Body of pancreas (tissue), 4 donors: ENCODE measurements around the gene HIBADH. TPM values are rescaled to one million over a fixed set of nuclear protein-coding genes. Genes with fewer than 3 reads are reported as not detected.

Experiments used
- ATAC-seq: fragments of 150-250 bp; one replicate; pipeline ENCODE4 v1.9.1; 2016
- DNase-seq, 4 donors: peaks; one replicate each; pipeline ENCODE4 v3.0.0-alpha.2; 2019
- H3K27ac ChIP-seq, 4 donors: fragments of 200-600 bp; sonication (generic); 1 replicate in 3 of 4; 2 replicates in 1 of 4; pipeline versions ENCODE4 v1.5.1 to v1.6.1; 2016 to 2019; ENCODE audit warnings: mild to moderate bottlenecking in 1 of 4, mixed read lengths in 1 of 4, moderate library complexity in 1 of 4
- H3K27me3 ChIP-seq, 2 donors: fragments of 200-600 bp; sonication (generic); one replicate each; pipeline ENCODE4 v1.6.0; 2016; ENCODE audit warnings: mild to moderate bottlenecking in 1 of 2
- H3K36me3 ChIP-seq, 2 donors: fragments of 200-600 bp; sonication (generic); replicated peaks in 1 of 2; 2 replicates each; pipeline ENCODE4 v1.5.1; 2016; ENCODE audit warnings: low read depth in 2 of 2; ENCODE audit not compliant: insufficient read depth in 1 of 2
- H3K4me1 ChIP-seq: fragments of 200-600 bp; sonication (generic); one replicate; pipeline ENCODE4 v1.6.0; 2016
- H3K4me3 ChIP-seq, 2 donors: fragments of 200-600 bp; sonication (generic); 1 replicate in 1 of 2; 2 replicates in 1 of 2; pipeline ENCODE4 v1.5.1; 2016 to 2019
- H3K9me3 ChIP-seq, 3 donors: fragments of 200-600 bp; sonication (generic); 1 replicate in 2 of 3; 2 replicates in 1 of 3; pipeline ENCODE4 v1.5.1; 2016
- CTCF ChIP-seq, 7 experiments: fragments of 450-650 bp in 4 of 7; fragments of 200-600 bp in 3 of 7; sonication (generic) in 3 of 7; IDR thresholded peaks; one replicate each; pipeline ENCODE4 v1.5.1; 2016 to 2019; ENCODE audit warnings: antibody characterized with exemption in 7 of 7
- POLR2A ChIP-seq, 3 donors: fragments of 450-650 bp; IDR thresholded peaks; one replicate each; pipeline ENCODE4 v1.6.1; 2016; ENCODE audit warnings: antibody characterized with exemption in 3 of 3, mild to moderate bottlenecking in 2 of 3
- WGBS, 2 donors: methylation state at CpG; one replicate each; pipeline ENCODE4 v1.1.5; 2017; 5-methylcytosine and 5-hydroxymethylcytosine counted together
- intact Hi-C: fragments of 100-400 bp; cut with DNase I; formaldehyde crosslinking; loops from one replicate; pipeline ENCODE4 v1.15.1; 2023
- total RNA-seq, 2 donors: library from RNA; depleted of rRNA; stranded (reverse); fragments of >200 nt; gene quantifications; one replicate each; pipeline ENCODE4 v1.1.0, GENCODE V29; 2016

The HIBADH gene
- total RNA-seq, 2 donors from 2014 or later = 22.1 to 31.0 TPM

DNA sequence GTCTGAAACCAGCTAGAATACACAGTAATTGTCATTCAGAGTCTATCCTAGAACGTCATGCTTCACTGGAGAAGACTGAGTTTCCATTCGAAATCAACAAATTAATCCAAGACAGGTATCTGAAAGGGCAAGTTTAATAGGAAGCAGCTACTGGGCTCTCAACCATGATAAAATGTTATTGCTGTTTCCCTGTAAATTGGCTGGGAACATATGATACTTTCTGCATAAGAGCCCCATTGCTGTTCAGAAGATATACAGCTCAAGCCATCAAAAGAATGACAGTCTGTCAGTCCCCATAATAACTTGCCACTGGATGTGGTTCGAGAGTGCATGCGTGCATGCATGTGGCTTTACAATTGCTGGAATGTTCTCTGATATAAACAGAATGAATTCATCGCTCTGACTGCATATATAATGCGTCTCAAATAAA lies 129.0 kb downstream of the HIBADH start:
- Histone ChIP-seq H3K27me3 (no peaks in the 10 kb centered on the region), H3K36me3 (no peaks in the 10 kb centered on the region), H3K4me3 (no peak overlapping the region), H3K27ac (no peak overlapping the region), H3K4me1 (no peaks in the 10 kb centered on the region), H3K9me3 (peaks cover 0 to 3% (median 0%) of the 10 kb centered on the region in 3 donors)
- DNase-seq (no peak), ATAC-seq (no peak)
- TF ChIP-seq CTCF (IDR thresholded peaks at IDR 0.05) (no peak), POLR2A (IDR thresholded peaks at IDR 0.05) (no peak)
- intact Hi-C loops = no loop called here
- WGBS, 2 donors = 91 to 93% methylated on average over 6 of the region's 6 CpGs

- Histone ChIP-seq H3K4me1 (no peaks in the 10 kb centered on the region), H3K27me3 (no peaks in the 10 kb centered on the region), H3K9me3 (peaks cover 0 to 3% (median 0%) of the 10 kb centered on the region in 3 donors), H3K4me3 (no peak overlapping the region), H3K36me3 (no peaks in the 10 kb centered on the region), H3K27ac (no peak overlapping the region)
- TF ChIP-seq CTCF (IDR thresholded peaks at IDR 0.05) (no peak), POLR2A (IDR thresholded peaks at IDR 0.05) (no peak)
- 83 to 86% methylated on average over 1 of the region's 1 CpG for WGBS, 2 donors
- ATAC-seq = no peak
- intact Hi-C loops = no loop called here
- no peak for DNase-seq
Measured at GRCh38 chr7:27532314-27532713, 130.4 kb downstream of the HIBADH start.

DNA sequence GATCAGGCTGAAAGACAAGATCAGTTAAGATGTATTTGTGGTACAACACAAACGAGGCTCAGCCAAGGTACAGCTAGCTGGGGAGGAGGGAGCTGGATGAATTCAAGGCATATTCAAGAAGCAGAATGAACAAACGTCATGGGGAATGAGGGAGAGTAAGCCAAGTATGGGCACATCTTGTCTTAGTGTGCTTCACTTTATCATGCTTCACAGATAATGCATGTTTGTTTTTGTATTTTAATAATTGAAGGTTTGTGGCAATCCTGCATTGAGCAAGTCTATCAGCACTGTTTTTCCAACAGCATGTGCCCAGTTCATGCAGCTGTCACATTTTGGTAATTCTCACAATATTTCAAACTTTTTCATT lies 135.4 kb downstream of the HIBADH start:
- no peak for TF ChIP-seq POLR2A (IDR thresholded peaks at IDR 0.05)
- TF ChIP-seq CTCF (IDR thresholded peaks at IDR 0.05) = no peak
- intact Hi-C loops = no loop called here
- Histone ChIP-seq H3K4me1 (no peaks in the 10 kb centered on the region), H3K36me3 (peaks cover 0 to 3% of the 10 kb centered on the region in 2 donors), H3K4me3 (no peak overlapping the region), H3K27me3 (no peaks in the 10 kb centered on the region), H3K9me3 (peaks cover 0 to 3% (median 0%) of the 10 kb centered on the region in 3 donors), H3K27ac (no peak overlapping the region)
- WGBS, 2 donors = 33 to 62% methylated on average over 2 of the region's 2 CpGs
- DNase-seq (no peak), ATAC-seq (no peak)

GRCh38 chr7:27526611-27527347 lies 135.9 kb downstream of the HIBADH start:
- no peak overlapping the region for H3K4me3 ChIP-seq
- TF ChIP-seq CTCF (IDR thresholded peaks at IDR 0.05) (no peak), POLR2A (IDR thresholded peaks at IDR 0.05) (no peak)
- H3K36me3 ChIP-seq = peaks cover 0 to 3% of the 10 kb centered on the region in 2 donors
- no peaks in the 10 kb centered on the region for H3K4me1 ChIP-seq
- no peak for ATAC-seq
- H3K27me3 ChIP-seq = no peaks in the 10 kb centered on the region
- no peak for DNase-seq
- H3K27ac ChIP-seq = no peak overlapping the region
- H3K9me3 ChIP-seq = peaks cover 0 to 3% (median 0%) of the 10 kb centered on the region in 3 donors
- intact Hi-C loops = no loop called here
- 42 to 79% methylated on average over 1 of the region's 1 CpG for WGBS, 2 donors

DNA sequence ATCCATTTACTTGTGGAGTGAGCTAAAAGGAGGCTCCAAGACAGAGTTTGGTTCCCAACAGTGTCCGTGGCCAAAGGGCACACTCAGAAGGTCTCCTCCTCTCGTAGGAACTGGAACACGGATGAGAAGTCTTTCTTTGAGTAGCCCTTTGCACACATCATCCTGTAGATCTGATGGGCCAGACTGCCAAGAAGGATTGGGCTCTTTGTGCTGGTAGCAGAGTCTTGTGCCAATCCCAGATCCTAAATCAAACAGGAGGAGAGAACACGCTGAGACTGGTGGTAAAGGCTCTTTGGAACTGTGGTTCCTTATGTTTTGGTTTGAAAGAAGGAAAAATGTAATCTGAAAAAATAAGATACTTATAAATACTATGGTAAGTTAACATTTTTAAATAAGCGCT lies 136.6 kb downstream of the HIBADH start:
- Histone ChIP-seq H3K27me3 (no peaks in the 10 kb centered on the region), H3K4me3 (no peak overlapping the region), H3K9me3 (peaks cover 0 to 3% (median 0%) of the 10 kb centered on the region in 3 donors), H3K36me3 (peaks cover 0 to 3% of the 10 kb centered on the region in 2 donors), H3K27ac (no peak overlapping the region), H3K4me1 (no peaks in the 10 kb centered on the region)
- DNase-seq (no peak), ATAC-seq (no peak)
- WGBS, 2 donors = 95 to 99% methylated on average over 5 of the region's 5 CpGs
- no peak for TF ChIP-seq POLR2A (IDR thresholded peaks at IDR 0.05)
- TF ChIP-seq CTCF (IDR thresholded peaks at IDR 0.05) = no peak
- intact Hi-C loops = no loop called here
